ENCODE measurements around the gene ZBTB16. TPM values are rescaled to one million over a fixed set of nuclear protein-coding genes. Genes with fewer than 3 reads are reported as not detected.

ZBTB16 gene
- total and polyA plus RNA-seq, 4 donors: 32.9 to 283 (median 74.5) TPM

DNA sequence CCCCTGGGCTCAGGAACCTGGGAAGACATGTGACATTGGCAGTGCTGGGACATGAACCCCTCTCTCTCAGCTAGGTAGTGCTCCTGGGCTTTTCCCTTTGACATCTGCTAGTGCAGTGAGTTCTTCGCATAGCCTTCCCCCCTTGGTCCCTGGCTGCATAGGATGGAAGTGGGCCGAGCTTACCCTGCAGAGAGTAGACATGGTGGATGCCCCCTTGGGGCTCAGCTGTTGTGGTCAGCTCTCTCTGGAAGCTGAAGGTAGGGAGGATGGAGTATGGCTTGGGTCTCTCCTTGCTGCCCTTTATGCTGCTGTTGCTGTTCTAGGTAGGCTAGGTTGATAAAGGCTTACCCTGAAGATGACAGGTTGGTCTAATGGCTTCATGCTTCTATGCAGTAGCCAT lies 92.1 kb downstream of the ZBTB16 start:
- DNase-seq: no peak
- no peak overlapping the region for H3K4me3 ChIP-seq (ENCODE audit: low read length in 2 of 2)
- intact Hi-C loops (cut with DNase I): no loop called here
- peak overlapping the region; percentile 85 to 86 for H3K27ac ChIP-seq (ENCODE audit: low read depth in 1 of 2, low read length in 2 of 2)
- peaks cover 0 to 3% of the 10 kb centered on the region in 2 donors for H3K36me3 ChIP-seq (ENCODE audit: control insufficient read depth in 1 of 2, insufficient read depth in 2 of 2, low read length in 1 of 2)
- no peaks in the 10 kb centered on the region for H3K27me3 ChIP-seq (ENCODE audit: control insufficient read depth in 1 of 2, insufficient read depth in 2 of 2, low read length in 1 of 2)
- 97 to 98% methylated on average over 2 of the region's 2 CpGs for WGBS, 2 donors
- peaks cover 13 to 34% of the 10 kb centered on the region in 2 donors for H3K4me1 ChIP-seq (ENCODE audit: control insufficient read depth in 1 of 2, insufficient read depth in 2 of 2, low read length in 2 of 2)
- no peak for ATAC-seq (ENCODE audit: low FRiP score)
- H3K9me3 ChIP-seq (ENCODE audit: control insufficient read depth, low read length): no peaks in the 10 kb centered on the region

DNA sequence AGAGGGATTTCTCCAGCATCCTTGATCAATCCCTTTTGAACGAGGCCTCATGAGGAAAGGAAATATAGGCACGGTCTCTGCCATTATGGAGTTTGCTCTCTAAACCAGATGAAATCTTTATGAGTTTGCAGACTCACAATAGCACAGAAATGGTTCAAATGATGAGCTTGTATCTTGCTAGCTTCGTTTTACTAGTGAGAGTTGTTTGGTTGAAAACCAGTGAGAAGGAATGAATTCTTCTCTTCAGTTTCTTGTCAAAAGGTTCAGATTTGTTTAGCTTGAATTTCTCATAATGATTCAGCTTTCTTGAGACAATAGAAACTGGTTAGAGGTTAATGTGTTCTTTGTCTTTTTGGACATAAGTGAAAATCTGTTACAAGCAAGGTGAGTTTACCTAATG lies 92.7 kb downstream of the ZBTB16 start:
- DNase-seq: no peak
- Histone ChIP-seq H3K27ac (ENCODE audit: low read depth in 1 of 2, low read length in 2 of 2) (peak overlapping the region; percentile 85 to 86), H3K27me3 (ENCODE audit: control insufficient read depth in 1 of 2, insufficient read depth in 2 of 2, low read length in 1 of 2) (no peaks in the 10 kb centered on the region), H3K4me3 (ENCODE audit: low read length in 2 of 2) (no peak overlapping the region), H3K36me3 (ENCODE audit: control insufficient read depth in 1 of 2, insufficient read depth in 2 of 2, low read length in 1 of 2) (peaks cover 0 to 5% of the 10 kb centered on the region in 2 donors), H3K4me1 (ENCODE audit: control insufficient read depth in 1 of 2, insufficient read depth in 2 of 2, low read length in 2 of 2) (peaks cover 13 to 28% of the 10 kb centered on the region in 2 donors), H3K9me3 (ENCODE audit: control insufficient read depth, low read length) (no peaks in the 10 kb centered on the region)
- ATAC-seq (ENCODE audit: low FRiP score): no peak
- intact Hi-C loops (cut with DNase I): no loop called here
- 92 to 95% methylated on average over 3 of the region's 3 CpGs for WGBS, 2 donors

DNA sequence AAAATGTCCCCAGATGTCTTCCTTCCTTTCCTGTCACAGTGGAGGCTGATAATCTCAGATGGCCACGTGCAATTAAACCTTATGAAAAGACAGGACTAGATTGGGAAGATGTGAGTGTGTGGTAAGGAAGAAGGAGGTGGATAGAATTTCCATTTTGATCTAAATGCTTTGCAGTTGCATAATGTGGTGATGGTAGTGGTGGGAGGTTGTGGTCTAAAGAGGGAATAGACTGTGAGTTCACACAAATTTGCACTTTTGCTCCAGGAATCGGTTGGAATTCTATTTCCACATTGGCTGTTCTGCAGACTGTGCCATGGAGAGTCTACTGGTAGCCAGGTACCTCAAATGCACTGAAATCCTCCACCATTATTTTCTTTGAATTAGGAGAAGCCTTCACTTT lies 93.3 kb downstream of the ZBTB16 start:
- Histone ChIP-seq H3K36me3 (ENCODE audit: control insufficient read depth in 1 of 2, insufficient read depth in 2 of 2, low read length in 1 of 2) (peaks cover 0 to 7% of the 10 kb centered on the region in 2 donors), H3K4me1 (ENCODE audit: control insufficient read depth in 1 of 2, insufficient read depth in 2 of 2, low read length in 2 of 2) (peaks cover 13 to 28% of the 10 kb centered on the region in 2 donors), H3K4me3 (ENCODE audit: low read length in 2 of 2) (no peak overlapping the region), H3K27me3 (ENCODE audit: control insufficient read depth in 1 of 2, insufficient read depth in 2 of 2, low read length in 1 of 2) (no peaks in the 10 kb centered on the region), H3K9me3 (ENCODE audit: control insufficient read depth, low read length) (no peaks in the 10 kb centered on the region), H3K27ac (ENCODE audit: low read depth in 1 of 2, low read length in 2 of 2) (peak overlapping the region; percentile 49 to 69)
- ATAC-seq (ENCODE audit: low FRiP score): no peak
- WGBS, 2 donors: 80 to 92% methylated on average over 2 of the region's 2 CpGs
- intact Hi-C loops (cut with DNase I): no loop called here
- DNase-seq: no peak

DNA sequence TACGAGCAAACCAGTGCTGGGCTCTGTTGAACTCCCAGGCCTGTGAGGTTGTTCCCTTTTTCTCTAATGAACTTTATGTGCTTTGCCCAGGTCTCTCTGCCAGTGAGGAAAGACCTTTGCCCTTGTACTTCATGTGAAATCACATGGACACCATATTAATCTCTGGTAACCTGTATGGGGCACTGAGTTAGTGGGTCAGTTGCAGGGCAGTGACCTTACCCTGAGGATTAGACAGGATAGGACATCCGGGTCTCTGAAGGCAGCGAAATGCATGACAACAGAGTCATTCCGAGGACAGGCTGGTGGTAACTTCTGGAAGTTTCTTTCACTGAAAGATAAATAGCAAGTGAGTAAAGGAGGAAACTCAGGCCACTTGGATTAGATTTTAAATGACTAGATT lies 93.7 kb downstream of the ZBTB16 start:
- no peak for ATAC-seq (ENCODE audit: low FRiP score)
- Histone ChIP-seq H3K27ac (ENCODE audit: low read depth in 1 of 2, low read length in 2 of 2) (peak overlapping the region; percentile 44 to 64), H3K9me3 (ENCODE audit: control insufficient read depth, low read length) (no peaks in the 10 kb centered on the region), H3K4me1 (ENCODE audit: control insufficient read depth in 1 of 2, insufficient read depth in 2 of 2, low read length in 2 of 2) (peaks cover 17 to 28% of the 10 kb centered on the region in 2 donors), H3K36me3 (ENCODE audit: control insufficient read depth in 1 of 2, insufficient read depth in 2 of 2, low read length in 1 of 2) (peaks cover 0 to 7% of the 10 kb centered on the region in 2 donors), H3K4me3 (ENCODE audit: low read length in 2 of 2) (no peak overlapping the region), H3K27me3 (ENCODE audit: control insufficient read depth in 1 of 2, insufficient read depth in 2 of 2, low read length in 1 of 2) (no peaks in the 10 kb centered on the region)
- intact Hi-C loops (cut with DNase I): no loop called here
- 85 to 88% methylated on average over 4 of the region's 4 CpGs for WGBS, 2 donors
- DNase-seq: no peak

DNA sequence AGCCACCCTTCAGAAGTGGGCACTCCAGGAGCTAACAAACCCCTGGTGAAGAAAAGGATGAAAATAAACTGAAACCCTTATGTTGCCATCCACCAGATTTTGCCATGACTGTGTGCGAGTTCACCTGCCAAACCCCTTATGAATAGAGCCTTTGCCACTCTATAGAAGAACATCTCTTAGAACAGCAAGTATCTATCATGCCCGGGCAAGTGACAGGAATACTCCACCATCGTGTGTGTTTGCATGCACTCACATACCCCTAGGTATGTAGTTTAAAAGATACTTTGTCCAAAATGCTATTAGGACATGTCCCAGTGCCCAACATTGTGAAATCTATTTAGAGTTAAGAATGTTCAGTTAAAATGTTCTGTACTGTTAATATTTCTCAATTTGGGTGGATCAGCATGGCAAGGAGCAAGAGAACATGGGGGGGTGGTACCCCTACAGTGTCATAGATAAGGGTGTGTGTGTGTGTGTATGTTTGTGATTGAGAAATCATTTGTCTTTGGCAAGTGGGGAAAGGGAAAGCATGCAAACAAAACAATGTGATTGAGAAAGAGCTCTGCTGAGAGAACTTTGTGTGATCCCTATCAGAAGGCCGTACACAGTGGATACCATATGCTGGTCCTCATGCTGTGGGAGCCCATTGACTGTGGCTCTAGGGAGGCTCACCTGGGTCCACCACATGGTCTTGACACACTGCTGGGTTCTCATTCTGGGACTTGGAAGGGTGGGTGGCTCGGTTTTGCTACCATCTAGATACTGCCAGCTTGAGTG lies 94.9 kb downstream of the ZBTB16 start:
- WGBS, 2 donors: 72 to 76% methylated on average over 5 of the region's 5 CpGs
- Histone ChIP-seq H3K27ac (ENCODE audit: low read depth in 1 of 2, low read length in 2 of 2) (peak overlapping the region; percentile 78), H3K4me1 (ENCODE audit: control insufficient read depth in 1 of 2, insufficient read depth in 2 of 2, low read length in 2 of 2) (peaks cover 13 to 26% of the 10 kb centered on the region in 2 donors), H3K36me3 (ENCODE audit: control insufficient read depth in 1 of 2, insufficient read depth in 2 of 2, low read length in 1 of 2) (peaks cover 0 to 7% of the 10 kb centered on the region in 2 donors), H3K27me3 (ENCODE audit: control insufficient read depth in 1 of 2, insufficient read depth in 2 of 2, low read length in 1 of 2) (no peaks in the 10 kb centered on the region), H3K4me3 (ENCODE audit: low read length in 2 of 2) (no peak overlapping the region), H3K9me3 (ENCODE audit: control insufficient read depth, low read length) (no peaks in the 10 kb centered on the region)
- intact Hi-C loops (cut with DNase I): no loop called here
- ATAC-seq (ENCODE audit: low FRiP score) (peak; percentile 74), DNase-seq (no peak)

DNA sequence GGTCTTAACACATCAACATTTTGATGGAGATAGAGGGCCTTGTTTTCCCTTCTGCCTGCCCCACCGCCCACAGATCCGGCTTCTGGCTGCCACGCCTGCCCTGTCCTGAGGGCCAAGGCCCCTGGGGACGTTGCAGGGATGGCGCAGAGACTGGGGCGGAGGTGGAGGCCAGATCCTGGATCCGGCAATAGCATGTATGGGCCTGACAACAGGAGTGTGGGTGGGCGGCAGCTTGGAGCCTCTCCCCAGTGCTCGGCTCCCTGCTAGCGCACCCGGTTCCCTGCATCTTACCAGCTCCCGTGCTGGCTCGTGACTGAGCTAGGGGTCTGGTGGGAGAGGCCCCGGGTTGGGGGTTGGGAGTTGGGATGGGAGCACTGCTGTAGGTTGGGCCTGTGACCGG lies 95.6 kb downstream of the ZBTB16 start:
- Histone ChIP-seq H3K4me3 (ENCODE audit: low read length in 2 of 2) (no peak overlapping the region), H3K9me3 (ENCODE audit: control insufficient read depth, low read length) (no peaks in the 10 kb centered on the region), H3K36me3 (ENCODE audit: control insufficient read depth in 1 of 2, insufficient read depth in 2 of 2, low read length in 1 of 2) (peaks cover 0 to 7% of the 10 kb centered on the region in 2 donors), H3K27me3 (ENCODE audit: control insufficient read depth in 1 of 2, insufficient read depth in 2 of 2, low read length in 1 of 2) (no peaks in the 10 kb centered on the region), H3K4me1 (ENCODE audit: control insufficient read depth in 1 of 2, insufficient read depth in 2 of 2, low read length in 2 of 2) (peaks cover 13 to 24% of the 10 kb centered on the region in 2 donors), H3K27ac (ENCODE audit: low read depth in 1 of 2, low read length in 2 of 2) (peak overlapping the region; percentile 56 to 78)
- WGBS, 2 donors: 52 to 73% methylated on average over 15 of the region's 15 CpGs
- DNase-seq (peak in 1 of 2 donors; percentile 53), ATAC-seq (ENCODE audit: low FRiP score) (no peak)
- intact Hi-C loops (cut with DNase I): no loop called here

DNA sequence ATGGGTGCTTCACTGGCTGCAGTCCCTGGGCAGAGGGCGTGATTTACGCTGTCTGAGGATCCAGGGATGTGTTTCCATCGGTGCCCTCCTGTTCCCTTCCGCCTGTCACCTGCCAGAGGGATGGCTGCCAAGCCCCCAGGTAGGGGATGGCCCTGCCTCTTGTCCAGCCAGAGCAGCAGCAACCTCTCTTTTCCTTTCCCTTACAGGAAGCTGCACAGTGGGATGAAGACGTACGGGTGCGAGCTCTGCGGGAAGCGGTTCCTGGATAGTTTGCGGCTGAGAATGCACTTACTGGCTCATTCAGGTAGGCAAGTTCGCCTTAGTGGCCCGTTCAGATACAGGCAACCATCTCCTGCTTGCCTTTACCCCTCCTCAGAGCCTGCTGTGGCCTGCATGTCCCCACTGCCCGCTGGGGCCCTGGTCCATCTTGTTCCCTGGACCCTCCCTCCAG lies 96.6 kb downstream of the ZBTB16 start:
- intact Hi-C loops (cut with DNase I): no loop called here
- H3K4me1 ChIP-seq (ENCODE audit: control insufficient read depth in 1 of 2, insufficient read depth in 2 of 2, low read length in 2 of 2): peaks cover 14 to 19% of the 10 kb centered on the region in 2 donors
- DNase-seq (no peak), ATAC-seq (ENCODE audit: low FRiP score) (no peak)
- WGBS, 2 donors: 94 to 95% methylated on average over 13 of the region's 13 CpGs
- no peak overlapping the region for H3K4me3 ChIP-seq (ENCODE audit: low read length in 2 of 2)
- H3K27ac ChIP-seq (ENCODE audit: low read depth in 1 of 2, low read length in 2 of 2): peak overlapping the region in 1 of 2 donors; percentile 56
- H3K9me3 ChIP-seq (ENCODE audit: control insufficient read depth, low read length): no peaks in the 10 kb centered on the region
- no peaks in the 10 kb centered on the region for H3K27me3 ChIP-seq (ENCODE audit: control insufficient read depth in 1 of 2, insufficient read depth in 2 of 2, low read length in 1 of 2)
- H3K36me3 ChIP-seq (ENCODE audit: control insufficient read depth in 1 of 2, insufficient read depth in 2 of 2, low read length in 1 of 2): peaks cover 0 to 7% of the 10 kb centered on the region in 2 donors

GRCh38 chr11:114156782-114157181 lies 97.3 kb downstream of the ZBTB16 start:
- H3K9me3 ChIP-seq (ENCODE audit: control insufficient read depth, low read length): no peaks in the 10 kb centered on the region
- no peaks in the 10 kb centered on the region for H3K27me3 ChIP-seq (ENCODE audit: control insufficient read depth in 1 of 2, insufficient read depth in 2 of 2, low read length in 1 of 2)
- ATAC-seq (ENCODE audit: low FRiP score) (no peak), DNase-seq (no peak)
- peaks cover 0 to 7% of the 10 kb centered on the region in 2 donors for H3K36me3 ChIP-seq (ENCODE audit: control insufficient read depth in 1 of 2, insufficient read depth in 2 of 2, low read length in 1 of 2)
- intact Hi-C loops (cut with DNase I): no loop called here
- H3K27ac ChIP-seq (ENCODE audit: low read depth in 1 of 2, low read length in 2 of 2): peak overlapping the region; percentile 23 to 45
- no peak overlapping the region for H3K4me3 ChIP-seq (ENCODE audit: low read length in 2 of 2)
- WGBS, 2 donors: 79 to 89% methylated on average over 6 of the region's 6 CpGs
- H3K4me1 ChIP-seq (ENCODE audit: control insufficient read depth in 1 of 2, insufficient read depth in 2 of 2, low read length in 2 of 2): peaks cover 14 to 22% of the 10 kb centered on the region in 2 donors

Data from aorta (tissue), 5 donors.